Measurements from ENCODE around the gene BHLHE40.

GRCh38 chr3:5014391-5014790, 35.2 kb downstream of the BHLHE40 start:
- TF ChIP-seq, protein P1, sequence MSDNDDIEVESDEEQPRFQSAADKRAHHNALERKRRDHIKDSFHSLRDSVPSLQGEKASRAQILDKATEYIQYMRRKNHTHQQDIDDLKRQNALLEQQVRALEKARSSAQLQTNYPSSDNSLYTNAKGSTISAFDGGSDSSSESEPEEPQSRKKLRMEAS (IDR thresholded peaks at IDR 0.05; ENCODE audit: low read depth, low read length): no peak
- TF ChIP-seq, protein P2, sequence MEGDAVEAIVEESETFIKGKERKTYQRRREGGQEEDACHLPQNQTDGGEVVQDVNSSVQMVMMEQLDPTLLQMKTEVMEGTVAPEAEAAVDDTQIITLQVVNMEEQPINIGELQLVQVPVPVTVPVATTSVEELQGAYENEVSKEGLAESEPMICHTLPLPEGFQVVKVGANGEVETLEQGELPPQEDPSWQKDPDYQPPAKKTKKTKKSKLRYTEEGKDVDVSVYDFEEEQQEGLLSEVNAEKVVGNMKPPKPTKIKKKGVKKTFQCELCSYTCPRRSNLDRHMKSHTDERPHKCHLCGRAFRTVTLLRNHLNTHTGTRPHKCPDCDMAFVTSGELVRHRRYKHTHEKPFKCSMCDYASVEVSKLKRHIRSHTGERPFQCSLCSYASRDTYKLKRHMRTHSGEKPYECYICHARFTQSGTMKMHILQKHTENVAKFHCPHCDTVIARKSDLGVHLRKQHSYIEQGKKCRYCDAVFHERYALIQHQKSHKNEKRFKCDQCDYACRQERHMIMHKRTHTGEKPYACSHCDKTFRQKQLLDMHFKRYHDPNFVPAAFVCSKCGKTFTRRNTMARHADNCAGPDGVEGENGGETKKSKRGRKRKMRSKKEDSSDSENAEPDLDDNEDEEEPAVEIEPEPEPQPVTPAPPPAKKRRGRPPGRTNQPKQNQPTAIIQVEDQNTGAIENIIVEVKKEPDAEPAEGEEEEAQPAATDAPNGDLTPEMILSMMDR (IDR thresholded peaks at IDR 0.05; ENCODE audit: low read depth, low read length): no peak
- TF ChIP-seq POLR2A (IDR thresholded peaks at IDR 0.05; ENCODE audit: extremely low read depth, insufficient read length) (no peak), MYC (IDR thresholded peaks at IDR 0.05; ENCODE audit: low read depth, low read length) (no peak)
